ENCODE data around the gene POMZP3.
"Not testable (repeated sequence)": the region's sequence is repeated elsewhere in the genome, so short reads cannot be mapped to it uniquely, and the experiment has no call there.

GRCh38 chr7:76575431-76575830 lies 51.6 kb downstream of the POMZP3 start:
- TF ChIP-seq, protein P1, sequence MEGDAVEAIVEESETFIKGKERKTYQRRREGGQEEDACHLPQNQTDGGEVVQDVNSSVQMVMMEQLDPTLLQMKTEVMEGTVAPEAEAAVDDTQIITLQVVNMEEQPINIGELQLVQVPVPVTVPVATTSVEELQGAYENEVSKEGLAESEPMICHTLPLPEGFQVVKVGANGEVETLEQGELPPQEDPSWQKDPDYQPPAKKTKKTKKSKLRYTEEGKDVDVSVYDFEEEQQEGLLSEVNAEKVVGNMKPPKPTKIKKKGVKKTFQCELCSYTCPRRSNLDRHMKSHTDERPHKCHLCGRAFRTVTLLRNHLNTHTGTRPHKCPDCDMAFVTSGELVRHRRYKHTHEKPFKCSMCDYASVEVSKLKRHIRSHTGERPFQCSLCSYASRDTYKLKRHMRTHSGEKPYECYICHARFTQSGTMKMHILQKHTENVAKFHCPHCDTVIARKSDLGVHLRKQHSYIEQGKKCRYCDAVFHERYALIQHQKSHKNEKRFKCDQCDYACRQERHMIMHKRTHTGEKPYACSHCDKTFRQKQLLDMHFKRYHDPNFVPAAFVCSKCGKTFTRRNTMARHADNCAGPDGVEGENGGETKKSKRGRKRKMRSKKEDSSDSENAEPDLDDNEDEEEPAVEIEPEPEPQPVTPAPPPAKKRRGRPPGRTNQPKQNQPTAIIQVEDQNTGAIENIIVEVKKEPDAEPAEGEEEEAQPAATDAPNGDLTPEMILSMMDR (IDR thresholded peaks at IDR 0.05): not testable (repeated sequence)
- TF ChIP-seq POLR2A (IDR thresholded peaks at IDR 0.05): not testable (repeated sequence)

All from body of pancreas (tissue), 4 donors.